Kidney capillary endothelial cell (primary cell): ENCODE data around the gene BIRC2.
A peak's percentile ranks its signal among the peaks of the same experiment; 100 is the strongest.
"Not testable (repeated sequence)": the region's sequence is repeated elsewhere in the genome, so short reads cannot be mapped to it uniquely, and the experiment has no call there.

ENCODE experiments used
- DNase-seq: peaks from one replicate; pipeline ENCODE4 v3.0.0-alpha.2; 2018; ENCODE audit warnings: low spot score

BIRC2 gene

DNA sequence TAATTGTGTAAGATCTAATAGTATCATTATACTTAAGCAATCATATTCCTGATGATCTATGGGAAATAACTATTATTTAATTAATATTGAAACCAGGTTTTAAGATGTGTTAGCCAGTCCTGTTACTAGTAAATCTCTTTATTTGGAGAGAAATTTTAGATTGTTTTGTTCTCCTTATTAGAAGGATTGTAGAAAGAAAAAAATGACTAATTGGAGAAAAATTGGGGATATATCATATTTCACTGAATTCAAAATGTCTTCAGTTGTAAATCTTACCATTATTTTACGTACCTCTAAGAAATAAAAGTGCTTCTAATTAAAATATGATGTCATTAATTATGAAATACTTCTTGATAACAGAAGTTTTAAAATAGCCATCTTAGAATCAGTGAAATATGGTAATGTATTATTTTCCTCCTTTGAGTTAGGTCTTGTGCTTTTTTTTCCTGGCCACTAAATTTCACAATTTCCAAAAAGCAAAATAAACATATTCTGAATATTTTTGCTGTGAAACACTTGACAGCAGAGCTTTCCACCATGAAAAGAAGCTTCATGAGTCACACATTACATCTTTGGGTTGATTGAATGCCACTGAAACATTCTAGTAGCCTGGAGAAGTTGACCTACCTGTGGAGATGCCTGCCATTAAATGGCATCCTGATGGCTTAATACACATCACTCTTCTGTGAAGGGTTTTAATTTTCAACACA, 23.3 kb upstream of the BIRC2 start:
- no peak for DNase-seq

DNA sequence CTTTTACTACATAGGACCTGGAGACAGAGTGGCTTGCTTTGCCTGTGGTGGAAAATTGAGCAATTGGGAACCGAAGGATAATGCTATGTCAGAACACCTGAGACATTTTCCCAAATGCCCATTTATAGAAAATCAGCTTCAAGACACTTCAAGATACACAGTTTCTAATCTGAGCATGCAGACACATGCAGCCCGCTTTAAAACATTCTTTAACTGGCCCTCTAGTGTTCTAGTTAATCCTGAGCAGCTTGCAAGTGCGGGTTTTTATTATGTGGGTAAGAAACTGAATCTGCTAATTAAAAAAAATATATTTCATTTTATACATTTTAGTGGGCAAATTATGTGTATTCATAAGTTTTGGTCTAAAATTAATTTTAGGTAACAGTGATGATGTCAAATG, 21.9 kb upstream of the BIRC2 start:
- DNase-seq, result no peak

DNA sequence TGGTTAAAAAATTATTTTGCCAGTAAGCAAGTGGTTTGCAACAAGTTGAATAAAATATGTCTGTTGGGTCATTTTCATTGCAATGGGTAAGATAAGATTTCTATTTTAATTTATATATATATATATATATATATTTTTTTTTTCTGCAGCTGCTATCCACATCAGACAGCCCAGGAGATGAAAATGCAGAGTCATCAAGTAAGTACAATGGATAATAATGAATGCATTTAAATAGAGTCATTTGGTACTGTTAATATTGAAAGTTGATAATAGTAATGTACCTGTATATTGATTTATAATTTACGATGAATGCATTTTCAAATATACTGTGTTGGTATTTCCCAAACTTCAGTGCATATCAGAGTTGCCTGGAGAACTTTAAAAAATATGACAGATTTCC, 18.3 kb upstream of the BIRC2 start:
- DNase-seq, result no peak

DNA sequence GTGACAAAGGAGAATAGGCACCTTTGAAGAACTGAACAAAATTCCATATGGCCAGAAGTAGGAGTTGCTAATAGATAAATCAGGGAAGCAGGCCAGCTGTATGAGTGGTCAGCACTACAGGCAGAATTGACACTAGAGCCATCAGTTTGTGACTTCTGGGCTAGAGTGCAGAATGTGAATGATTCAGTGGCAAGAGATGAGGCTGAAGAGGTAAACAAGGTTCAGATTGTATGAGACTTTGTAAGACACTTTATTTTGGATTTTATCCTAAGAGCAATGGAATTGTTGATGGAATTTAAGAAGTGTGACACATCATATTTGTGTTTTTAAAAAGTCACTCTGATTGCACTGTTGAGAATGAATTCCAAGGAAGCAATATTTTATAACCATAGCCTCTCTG, 16.8 kb upstream of the BIRC2 start:
- no peak for DNase-seq

DNA sequence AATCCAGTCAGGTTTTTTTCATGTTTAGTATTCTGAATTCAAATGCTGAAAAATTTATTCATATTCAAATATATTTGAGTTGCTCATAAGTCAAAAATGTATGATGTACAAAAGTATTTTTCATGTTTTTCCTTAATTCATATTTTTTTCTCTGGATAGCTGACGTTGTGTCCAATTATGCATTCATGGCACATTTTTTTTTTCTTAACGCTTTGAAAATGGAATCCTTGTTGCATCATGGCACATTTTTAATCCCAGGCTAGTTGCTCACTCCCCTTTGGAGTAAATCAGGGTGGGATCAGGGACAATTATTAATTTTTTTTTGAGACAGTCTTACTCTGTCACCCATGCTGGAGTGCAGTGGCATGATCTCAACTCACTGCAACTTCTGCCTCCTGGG, 15.7 kb upstream of the BIRC2 start:
- no peak for DNase-seq

DNA sequence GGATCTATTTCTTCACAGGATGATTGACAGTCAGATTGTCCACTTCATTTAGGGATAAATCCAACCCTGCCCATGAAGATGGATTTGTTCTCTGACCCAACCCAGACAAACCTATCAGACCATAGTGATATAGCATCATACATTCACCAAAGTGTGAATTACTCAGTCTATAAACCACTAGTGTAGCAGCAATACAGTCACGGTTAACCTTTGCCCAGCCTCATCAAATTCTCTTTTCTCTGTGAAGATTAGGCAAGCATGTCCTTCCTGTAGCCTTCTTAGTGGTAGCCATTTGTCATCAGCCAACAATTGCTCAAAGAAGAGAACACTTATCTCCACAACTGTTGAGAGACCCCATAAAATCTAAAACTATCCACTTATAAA, 14.4 kb upstream of the BIRC2 start:
- no peak for DNase-seq

DNA sequence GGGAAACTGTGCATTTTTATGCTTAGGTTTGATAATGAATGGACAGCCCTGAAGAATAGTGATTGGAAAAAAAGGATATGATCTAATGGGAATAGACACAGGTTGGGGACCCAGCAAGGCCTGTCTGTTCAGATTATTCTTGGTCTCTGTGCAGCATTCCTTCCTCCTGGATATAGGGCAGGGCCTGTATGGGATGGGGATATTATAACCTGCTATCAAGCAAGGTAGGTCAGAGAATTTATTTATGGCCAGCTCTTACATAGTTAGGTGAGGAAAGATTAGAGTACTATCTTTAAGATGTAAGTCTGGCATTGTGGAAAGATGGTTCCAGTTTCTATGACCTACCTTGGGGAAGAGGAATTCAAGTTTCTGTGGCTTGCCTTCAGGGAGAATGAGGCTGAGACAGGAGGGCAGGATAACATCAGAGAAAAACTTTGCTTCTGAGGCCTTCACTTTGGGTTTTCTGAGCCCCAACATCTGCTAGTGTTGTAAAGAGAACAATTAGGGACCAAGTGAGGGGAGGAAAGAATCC, 8.5 kb upstream of the BIRC2 start:
- DNase-seq, result no peak

DNA sequence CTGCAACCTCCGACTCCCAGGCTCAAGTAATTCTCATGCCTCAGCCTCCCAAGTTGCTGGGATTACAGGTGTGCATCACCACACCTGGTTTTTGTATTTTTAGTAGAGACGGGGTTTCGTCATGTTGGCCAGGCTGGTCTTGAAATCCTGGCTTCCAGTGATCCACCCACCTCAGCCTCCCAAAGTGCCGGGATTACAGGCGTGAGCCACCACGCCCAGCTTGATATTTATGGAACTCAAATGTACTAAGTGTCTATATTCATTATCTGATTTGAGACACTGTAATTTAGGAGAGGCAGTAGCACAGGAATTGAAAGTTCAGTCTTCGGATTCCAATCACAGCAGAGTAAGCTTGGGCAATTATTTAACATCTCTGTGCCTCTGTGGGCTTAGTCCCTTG, 5.7 kb upstream of the BIRC2 start:
- DNase-seq, result not testable (repeated sequence)

DNA sequence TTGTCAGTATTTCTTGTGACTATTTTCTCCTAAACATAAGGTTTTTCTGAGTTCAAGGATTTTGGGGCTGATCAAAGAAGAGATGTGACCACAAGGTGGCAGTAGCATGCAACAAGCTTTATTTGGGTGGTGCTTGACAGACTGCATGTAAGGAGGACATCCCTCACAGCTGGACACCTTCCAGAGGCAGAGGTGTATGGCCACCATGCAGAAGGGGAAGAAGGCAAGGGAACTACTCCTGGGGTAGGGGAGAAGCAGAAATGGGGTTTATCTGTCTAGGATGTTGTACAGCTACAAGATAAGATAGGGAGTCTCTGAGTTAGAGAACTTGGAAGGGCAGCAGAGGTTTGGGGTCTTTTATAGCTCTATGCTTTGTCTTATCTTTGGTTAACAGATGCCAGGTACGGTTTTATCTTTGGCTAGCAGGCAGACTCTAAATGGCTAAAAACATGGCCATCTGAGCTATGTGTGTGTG, 5.1 kb upstream of the BIRC2 start:
- DNase-seq, result peak; percentile 67

DNA sequence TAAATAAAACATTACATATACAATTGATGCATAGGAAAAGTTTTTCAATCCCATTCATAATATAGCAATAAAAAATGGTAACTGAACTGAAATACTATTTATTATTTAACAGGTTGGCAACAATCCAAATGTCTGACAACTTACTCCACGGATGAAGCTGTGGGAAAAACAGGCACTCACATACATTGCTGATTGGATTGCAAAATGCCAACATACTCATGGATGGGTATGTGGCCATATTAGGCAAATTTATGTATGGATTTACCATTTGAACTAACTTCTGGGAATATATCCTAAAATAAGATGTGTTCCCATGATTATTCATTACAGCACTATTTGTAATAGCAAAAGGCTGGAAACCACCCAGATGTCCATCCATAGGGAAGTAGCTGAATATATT, 3.2 kb upstream of the BIRC2 start:
- no peak for DNase-seq

DNA sequence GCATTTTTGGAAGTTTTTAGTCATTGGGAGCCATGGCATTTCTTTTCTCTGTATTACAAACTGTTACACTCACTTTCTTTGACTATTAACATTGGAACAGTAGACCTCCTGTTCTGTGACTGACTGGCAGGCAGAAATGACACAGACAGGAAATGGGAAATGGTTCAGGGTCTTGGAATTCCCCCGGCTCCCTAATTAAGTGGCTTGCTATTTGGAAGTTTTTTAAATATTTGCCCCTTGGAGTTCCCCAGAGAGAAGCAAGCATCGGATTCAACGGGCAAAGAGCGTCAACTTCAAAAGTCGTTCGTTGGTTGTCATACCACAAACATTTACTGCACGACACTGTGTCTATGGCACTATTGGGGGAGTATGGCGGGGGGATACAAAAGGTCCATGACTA, 1.1 kb upstream of the BIRC2 start:
- DNase-seq, result peak; percentile 88

DNA sequence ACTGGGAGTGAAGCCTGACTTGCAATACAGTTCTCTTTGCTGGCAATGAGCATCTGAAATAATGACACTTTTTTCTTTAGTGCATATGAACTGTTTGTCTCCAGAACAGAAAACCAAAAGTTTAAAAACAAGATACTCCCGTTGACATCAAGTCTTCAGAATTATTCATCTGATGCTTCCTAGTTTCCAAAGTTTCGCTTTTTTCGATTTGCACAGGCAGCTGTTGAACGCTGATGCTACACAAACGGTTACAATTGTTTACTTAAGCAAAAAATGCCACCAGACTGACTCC, 612 bp upstream of the BIRC2 start:
- DNase-seq, result no peak

DNA sequence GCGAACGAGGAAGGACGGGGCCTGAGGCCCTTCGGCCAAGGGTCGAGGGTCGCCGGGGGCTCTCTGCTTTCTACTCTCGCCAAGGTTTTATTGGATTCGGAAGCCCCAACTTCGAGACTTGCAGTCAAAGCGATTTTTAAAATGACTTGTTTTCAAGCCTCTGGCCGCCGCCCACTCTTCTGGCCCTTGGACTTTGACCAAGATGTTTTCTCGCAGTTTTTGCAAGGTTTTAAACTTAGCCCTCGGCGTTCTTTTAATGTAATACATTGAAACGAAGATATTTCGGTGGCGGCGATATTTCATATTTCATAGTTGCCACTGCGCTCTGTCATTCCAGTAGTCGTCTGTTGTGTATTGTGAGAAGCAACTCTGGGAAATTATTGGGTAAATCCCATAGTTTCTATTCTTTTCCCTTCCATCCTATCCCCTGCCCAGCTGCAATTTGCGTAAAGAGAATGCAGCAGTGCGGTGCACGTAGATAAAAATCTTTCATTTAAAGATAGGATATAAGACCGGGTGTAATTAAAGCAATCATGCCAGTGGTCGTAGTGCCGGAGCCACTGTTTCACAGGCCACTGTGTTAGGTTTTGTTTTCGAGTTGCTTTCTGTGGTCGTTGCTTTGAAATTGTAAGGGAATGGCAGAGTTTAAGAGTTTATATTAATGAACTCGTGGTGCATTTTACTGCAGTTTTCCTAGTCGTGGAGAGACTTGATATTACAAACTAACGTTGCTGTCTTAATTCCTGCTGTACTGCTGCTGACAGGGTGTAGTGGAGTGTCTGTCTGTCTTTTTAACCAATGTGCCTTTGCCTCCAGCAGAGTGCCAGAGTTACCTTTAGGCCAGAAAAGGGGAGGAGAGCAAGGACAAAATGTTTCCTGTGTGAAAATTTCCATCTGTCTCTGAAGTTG, 702 bp downstream of the BIRC2 start:
- DNase-seq, result peak; percentile 33

DNA sequence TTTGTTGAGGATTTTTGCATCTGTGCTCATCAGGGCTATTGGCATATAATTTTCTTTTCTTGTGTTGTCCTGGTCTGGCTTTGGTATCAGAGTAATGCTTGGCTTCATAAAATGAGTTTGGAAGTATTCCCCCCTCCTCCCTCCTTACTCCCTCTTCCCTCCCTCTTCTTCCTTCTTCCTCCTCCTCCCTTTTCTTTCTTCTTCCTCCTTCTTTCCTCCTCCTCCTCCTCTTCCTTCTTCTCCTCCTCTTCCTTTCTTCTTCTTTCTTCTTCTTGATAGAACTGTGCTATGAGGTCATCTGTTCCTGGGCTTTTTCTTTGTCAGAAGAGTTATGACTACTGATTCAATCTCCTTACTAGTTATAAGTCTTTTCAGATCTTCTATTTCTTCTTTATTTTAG, 10.1 kb downstream of the BIRC2 start:
- no peak for DNase-seq

DNA sequence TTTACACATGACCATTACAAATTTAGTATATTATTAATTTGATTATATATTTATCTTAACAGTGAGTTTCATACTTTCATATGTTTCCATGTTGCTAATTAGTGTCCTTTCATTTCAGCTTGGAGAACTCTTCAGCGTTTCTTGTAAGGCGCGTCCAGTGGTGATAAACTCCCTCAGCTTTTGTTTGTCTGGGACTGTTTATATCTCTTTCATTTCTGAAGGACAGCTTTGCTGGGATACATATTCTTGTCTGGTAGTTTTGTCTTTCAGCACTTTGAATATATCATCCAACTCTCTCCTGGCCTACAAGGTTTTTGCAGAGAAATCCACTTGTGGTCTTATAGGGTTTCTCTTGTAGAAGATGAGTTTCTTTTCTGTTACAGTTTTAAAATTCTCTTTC, 12.4 kb downstream of the BIRC2 start:
- DNase-seq, result no peak

DNA sequence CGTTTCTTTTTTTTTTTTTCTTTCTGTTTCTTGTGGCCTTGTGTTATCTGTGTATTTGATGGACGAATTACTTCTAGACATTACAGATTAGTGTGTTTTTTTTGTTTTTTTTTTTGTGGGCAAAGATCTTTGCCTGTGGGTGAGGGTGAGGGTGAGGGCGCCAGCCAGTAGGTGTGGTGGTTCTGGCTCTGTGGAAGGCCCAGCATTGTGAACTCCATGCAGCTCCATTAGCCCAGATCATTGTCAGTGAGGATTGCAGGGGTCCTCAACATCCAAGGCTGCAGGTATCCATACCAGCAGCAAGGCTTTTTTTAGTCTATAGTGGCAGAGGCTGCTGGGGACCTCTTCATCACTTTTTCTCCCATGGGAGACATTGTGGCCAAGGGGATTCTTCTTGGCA, 13.7 kb downstream of the BIRC2 start:
- DNase-seq, result no peak

DNA sequence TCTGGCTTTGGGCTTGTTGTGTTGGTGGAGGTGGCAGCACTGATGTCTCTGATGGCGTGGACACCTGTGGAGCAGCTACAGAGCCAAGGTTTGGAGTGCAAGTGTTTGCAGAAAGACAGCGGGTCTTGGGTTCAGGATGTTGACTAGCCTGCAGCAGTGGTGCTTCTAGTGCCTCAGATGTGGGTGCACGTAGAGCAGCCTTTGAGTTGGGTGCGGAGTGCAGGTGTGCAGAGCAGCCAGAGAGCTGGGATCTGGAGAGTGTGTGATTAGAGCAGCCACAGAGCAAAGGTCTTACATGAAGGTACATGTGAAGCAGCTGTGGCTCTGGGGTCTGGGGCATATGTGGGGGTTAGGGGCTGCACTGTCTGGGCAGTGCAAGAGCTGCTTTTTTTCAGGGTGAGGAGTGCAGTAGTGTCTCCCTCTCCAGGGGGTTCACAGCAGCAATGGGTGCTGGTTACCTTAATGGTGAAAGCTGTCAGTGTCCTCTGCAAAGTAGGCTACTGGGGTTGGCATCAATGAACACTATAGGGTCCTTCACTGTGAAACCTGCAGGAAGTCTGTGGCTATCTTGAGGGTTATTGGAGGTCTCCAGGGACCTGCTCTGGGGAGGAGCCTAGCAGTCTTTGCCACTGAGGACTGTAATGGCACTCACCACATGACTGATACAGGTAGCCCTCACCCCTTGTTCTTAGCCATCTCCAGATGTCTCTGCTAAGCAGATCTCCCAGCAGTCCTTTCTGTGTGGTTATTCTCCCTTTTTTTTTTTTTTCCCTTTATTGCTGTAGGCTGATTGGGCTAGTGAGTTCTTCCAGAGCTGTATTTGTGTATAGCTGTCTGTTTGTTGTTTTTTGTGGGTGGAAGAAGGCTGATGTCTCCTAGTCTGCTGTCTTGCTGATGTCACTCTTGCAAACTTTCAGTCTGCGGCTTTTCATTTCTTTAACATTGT, 14.3 kb downstream of the BIRC2 start:
- DNase-seq, result no peak

DNA sequence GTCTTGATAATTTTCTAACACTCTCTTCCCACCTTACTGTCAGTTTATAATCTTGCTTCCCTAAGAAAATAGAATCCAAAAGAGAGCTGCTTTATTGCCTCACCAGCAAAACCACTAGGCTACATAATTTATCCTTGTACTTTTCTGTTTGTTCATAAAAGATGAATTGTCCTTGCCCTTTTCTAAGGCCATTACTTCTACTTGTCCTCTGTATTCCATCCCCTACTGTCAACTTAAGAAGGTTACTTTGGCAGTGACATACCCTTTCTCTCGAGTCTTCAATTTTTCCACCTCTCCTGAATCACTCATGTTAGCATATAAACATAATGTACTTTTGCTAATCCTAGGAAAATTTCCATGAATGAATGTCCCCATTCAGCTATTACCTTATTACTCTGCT, 18.0 kb downstream of the BIRC2 start:
- no peak for DNase-seq

DNA sequence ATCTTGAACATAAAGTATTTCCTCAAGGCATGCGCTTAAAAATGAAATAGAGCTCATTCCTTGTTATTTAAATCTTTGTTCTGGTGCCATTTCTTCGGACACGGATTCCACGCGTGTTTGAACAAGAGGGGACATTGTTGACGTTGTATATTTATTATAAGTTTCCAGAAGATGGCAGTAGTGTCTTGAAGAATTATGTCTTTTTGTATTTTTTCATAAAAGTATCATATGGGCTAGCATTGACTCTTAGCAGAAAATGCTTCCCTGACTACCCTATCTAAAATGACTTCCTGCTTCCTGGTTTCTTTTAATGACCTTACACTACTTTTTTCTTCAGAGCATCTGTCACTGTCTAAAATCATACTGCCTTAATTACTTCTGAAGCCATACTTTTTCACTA, 20.4 kb downstream of the BIRC2 start:
- peak; percentile 38 for DNase-seq

DNA sequence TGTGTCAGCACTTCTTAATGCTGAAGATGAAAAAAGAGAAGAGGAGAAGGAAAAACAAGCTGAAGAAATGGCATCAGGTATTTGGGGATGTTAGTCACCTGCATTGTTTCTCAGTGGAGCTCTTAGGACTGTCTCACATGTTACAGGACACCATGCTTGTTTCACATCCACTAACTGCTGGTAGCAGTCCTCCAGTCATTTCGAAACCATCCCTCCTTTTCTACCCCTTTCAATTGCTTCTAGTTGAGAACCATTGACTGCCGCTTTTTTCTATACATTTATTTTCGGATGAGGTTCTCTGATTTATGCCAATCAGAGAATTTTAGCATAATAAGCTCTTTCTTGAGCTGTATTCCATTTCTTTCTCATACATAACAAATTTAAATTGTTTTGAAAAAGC, 21.5 kb downstream of the BIRC2 start:
- no peak for DNase-seq

DNA sequence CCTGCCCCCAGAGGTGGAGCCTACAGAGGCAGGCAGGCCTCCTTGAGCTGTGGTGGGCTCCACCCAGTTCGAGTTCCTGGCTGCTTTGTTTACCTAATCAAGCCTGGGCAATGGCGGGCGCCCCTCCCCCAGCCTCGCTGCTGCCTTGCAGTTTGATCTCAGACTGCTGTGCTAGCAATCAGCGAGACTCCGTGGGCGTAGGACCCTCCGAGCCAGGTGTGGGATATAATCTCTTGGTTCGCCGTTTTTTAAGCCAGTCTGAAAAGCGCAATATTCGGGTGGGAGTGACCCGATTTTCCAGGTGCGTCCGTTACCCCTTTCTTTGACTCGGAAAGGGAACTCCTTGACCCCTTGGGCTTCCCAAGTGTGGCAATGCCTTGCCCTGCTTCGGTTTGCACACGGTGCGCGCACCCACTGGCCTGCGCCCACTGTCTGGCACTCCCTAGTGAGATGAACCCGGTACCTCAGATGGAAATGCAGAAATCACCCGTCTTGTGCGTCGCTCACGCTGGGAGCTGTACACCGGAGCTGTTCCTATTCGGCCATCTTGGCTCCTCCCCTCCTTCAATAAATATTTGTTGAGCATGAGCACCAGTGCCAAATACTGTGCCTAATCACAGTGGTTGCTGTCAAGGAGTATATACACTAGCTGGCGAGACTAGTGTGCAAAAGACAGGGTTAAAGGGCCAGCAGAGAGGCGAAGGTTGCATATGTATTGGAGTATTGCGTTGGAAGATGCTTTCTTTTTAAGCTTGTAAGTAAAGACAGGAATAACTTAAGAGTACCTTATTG, 27.8 kb downstream of the BIRC2 start:
- DNase-seq, result not testable (repeated sequence)
